ENCODE results near the gene KIAA1614.

KIAA1614 gene

DNA sequence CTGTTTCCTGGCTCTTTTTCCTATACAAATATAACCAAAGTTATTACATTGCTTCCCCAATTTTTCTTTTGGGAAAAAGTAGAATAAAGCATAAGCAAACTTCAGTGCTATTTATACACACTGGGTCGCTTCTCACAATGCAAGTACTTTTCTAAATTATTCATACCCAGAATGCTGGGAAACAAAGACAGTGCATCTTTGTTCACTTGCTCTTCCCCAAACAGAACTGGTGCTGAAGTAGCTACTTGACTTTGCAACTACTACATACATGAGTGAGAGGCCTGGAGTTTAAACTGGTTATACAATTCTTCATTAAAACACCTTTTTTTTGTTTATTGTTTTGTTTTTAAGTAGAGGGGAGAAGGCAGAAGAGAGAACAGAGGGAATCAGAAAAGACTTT lies 69.7 kb downstream of the KIAA1614 start:
- no peak for ATAC-seq
- TF ChIP-seq, protein P1, sequence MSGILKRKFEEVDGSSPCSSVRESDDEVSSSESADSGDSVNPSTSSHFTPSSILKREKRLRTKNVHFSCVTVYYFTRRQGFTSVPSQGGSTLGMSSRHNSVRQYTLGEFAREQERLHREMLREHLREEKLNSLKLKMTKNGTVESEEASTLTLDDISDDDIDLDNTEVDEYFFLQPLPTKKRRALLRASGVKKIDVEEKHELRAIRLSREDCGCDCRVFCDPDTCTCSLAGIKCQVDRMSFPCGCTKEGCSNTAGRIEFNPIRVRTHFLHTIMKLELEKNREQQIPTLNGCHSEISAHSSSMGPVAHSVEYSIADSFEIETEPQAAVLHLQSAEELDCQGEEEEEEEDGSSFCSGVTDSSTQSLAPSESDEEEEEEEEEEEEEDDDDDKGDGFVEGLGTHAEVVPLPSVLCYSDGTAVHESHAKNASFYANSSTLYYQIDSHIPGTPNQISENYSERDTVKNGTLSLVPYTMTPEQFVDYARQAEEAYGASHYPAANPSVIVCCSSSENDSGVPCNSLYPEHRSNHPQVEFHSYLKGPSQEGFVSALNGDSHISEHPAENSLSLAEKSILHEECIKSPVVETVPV (CRISPR knock-in tag; IDR thresholded peaks at IDR 0.05): no peak
- TF ChIP-seq ZFP3 (CRISPR knock-in tag; IDR thresholded peaks at IDR 0.05): no peak
- no peak for TF ChIP-seq GLIS3 (CRISPR knock-in tag; IDR thresholded peaks at IDR 0.05)
- TF ChIP-seq ZC3H10 (CRISPR knock-in tag; IDR thresholded peaks at IDR 0.05): no peak
- TF ChIP-seq ISL1 (CRISPR knock-in tag; IDR thresholded peaks at IDR 0.05): no peak
- TF ChIP-seq, protein P2, sequence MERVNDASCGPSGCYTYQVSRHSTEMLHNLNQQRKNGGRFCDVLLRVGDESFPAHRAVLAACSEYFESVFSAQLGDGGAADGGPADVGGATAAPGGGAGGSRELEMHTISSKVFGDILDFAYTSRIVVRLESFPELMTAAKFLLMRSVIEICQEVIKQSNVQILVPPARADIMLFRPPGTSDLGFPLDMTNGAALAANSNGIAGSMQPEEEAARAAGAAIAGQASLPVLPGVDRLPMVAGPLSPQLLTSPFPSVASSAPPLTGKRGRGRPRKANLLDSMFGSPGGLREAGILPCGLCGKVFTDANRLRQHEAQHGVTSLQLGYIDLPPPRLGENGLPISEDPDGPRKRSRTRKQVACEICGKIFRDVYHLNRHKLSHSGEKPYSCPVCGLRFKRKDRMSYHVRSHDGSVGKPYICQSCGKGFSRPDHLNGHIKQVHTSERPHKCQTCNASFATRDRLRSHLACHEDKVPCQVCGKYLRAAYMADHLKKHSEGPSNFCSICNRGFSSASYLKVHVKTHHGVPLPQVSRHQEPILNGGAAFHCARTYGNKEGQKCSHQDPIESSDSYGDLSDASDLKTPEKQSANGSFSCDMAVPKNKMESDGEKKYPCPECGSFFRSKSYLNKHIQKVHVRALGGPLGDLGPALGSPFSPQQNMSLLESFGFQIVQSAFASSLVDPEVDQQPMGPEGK (CRISPR knock-in tag; IDR thresholded peaks at IDR 0.05; ENCODE audit: borderline replicate concordance): no peak
- no peak for TF ChIP-seq SNAI2 (CRISPR knock-in tag; IDR thresholded peaks at IDR 0.05)
- TF ChIP-seq TCF4 (CRISPR knock-in tag; IDR thresholded peaks at IDR 0.05; ENCODE audit: borderline replicate concordance): no peak
- no peak for TF ChIP-seq ARNTL (CRISPR knock-in tag; IDR thresholded peaks at IDR 0.05; ENCODE audit: borderline replicate concordance, low read depth)
- no peak for TF ChIP-seq CSDC2 (CRISPR knock-in tag; IDR thresholded peaks at IDR 0.05)
- TF ChIP-seq ESRRG (CRISPR knock-in tag; IDR thresholded peaks at IDR 0.05): no peak
- TF ChIP-seq ZNF8 (CRISPR knock-in tag; IDR thresholded peaks at IDR 0.05): no peak
- TF ChIP-seq, protein P3, sequence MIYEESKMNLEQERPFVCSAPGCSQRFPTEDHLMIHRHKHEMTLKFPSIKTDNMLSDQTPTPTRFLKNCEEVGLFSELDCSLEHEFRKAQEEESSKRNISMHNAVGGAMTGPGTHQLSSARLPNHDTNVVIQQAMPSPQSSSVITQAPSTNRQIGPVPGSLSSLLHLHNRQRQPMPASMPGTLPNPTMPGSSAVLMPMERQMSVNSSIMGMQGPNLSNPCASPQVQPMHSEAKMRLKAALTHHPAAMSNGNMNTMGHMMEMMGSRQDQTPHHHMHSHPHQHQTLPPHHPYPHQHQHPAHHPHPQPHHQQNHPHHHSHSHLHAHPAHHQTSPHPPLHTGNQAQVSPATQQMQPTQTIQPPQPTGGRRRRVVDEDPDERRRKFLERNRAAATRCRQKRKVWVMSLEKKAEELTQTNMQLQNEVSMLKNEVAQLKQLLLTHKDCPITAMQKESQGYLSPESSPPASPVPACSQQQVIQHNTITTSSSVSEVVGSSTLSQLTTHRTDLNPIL (CRISPR knock-in tag; IDR thresholded peaks at IDR 0.05; ENCODE audit: low read depth): no peak
- no peak for TF ChIP-seq RARB (CRISPR knock-in tag; IDR thresholded peaks at IDR 0.05)
- no peak for TF ChIP-seq TOX (CRISPR knock-in tag; IDR thresholded peaks at IDR 0.05; ENCODE audit: borderline replicate concordance)

DNA sequence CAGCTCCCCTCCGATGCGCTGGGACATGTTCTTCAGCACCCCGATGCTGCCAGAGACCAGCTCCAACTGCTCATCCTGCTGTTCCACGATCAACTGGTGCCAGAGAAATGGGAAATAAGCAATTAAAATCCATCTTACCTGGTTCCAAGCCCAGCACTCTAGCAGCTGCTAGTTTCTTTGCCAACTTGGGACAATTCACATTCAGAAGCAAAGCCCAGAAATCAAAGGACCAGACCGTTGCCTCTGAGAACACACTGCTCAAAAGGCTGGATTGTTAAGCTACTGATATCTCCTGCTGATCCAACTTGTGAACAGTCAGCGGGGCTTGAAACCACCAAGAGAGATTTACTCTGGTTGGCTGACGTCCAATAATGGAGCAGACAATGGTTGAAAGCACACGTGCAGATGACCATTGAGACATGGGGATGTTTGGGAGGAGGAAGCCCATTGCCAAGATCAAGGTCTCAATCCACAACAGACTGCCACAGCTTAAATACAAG lies 75.6 kb downstream of the KIAA1614 start:
- TF ChIP-seq ZNF565 (CRISPR knock-in tag; conservative IDR thresholded peaks at IDR 0.05; ENCODE audit: low read depth) (no peak), BACH2 (CRISPR knock-in tag; IDR thresholded peaks at IDR 0.05; ENCODE audit: borderline replicate concordance) (no peak), TCF4 (CRISPR knock-in tag; IDR thresholded peaks at IDR 0.05; ENCODE audit: borderline replicate concordance) (no peak), ARNTL (CRISPR knock-in tag; IDR thresholded peaks at IDR 0.05; ENCODE audit: borderline replicate concordance, low read depth) (no peak), GLIS3 (CRISPR knock-in tag; IDR thresholded peaks at IDR 0.05) (no peak), ZFP30 (CRISPR knock-in tag; IDR thresholded peaks at IDR 0.05) (no peak), TOX (CRISPR knock-in tag; IDR thresholded peaks at IDR 0.05; ENCODE audit: borderline replicate concordance) (no peak), ZNF70 (CRISPR knock-in tag; IDR thresholded peaks at IDR 0.05) (no peak), PPARA (CRISPR knock-in tag; IDR thresholded peaks at IDR 0.05; ENCODE audit: borderline replicate concordance) (no peak)
- TF ChIP-seq, protein P1 (CRISPR knock-in tag; IDR thresholded peaks at IDR 0.05): no peak
- TF ChIP-seq, protein P2 (CRISPR knock-in tag; IDR thresholded peaks at IDR 0.05; ENCODE audit: borderline replicate concordance): no peak
- no peak for ATAC-seq

DNA sequence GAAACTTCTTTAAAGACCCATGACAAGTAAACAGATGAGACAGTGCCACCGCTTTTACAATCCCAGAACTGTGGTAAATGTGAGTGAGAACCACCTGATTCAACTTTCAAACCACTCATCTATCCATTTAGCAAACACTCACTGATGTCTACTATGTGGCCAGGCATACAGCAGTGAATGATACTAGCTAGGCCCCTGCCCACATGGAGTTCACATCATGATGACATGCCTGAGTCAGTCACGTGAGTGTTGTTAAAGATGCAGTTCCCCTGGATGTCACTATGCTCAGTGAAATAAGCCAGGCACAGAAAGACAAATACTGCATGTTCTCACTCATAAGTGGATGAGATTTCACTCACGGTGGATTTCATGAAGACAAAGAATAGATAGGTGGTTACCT lies 81.6 kb downstream of the KIAA1614 start:
- peak; percentile 30; the same call in 1 of the 3 replicates for ATAC-seq
- TF ChIP-seq TOX (CRISPR knock-in tag; IDR thresholded peaks at IDR 0.05; ENCODE audit: borderline replicate concordance): no peak
- TF ChIP-seq ARNTL (CRISPR knock-in tag; IDR thresholded peaks at IDR 0.05; ENCODE audit: borderline replicate concordance, low read depth): no peak
- TF ChIP-seq, protein P1 (CRISPR knock-in tag; IDR thresholded peaks at IDR 0.05): no peak
- TF ChIP-seq CSDC2 (CRISPR knock-in tag; IDR thresholded peaks at IDR 0.05): no peak
- TF ChIP-seq RARB (CRISPR knock-in tag; IDR thresholded peaks at IDR 0.05): no peak
- TF ChIP-seq, protein P4, sequence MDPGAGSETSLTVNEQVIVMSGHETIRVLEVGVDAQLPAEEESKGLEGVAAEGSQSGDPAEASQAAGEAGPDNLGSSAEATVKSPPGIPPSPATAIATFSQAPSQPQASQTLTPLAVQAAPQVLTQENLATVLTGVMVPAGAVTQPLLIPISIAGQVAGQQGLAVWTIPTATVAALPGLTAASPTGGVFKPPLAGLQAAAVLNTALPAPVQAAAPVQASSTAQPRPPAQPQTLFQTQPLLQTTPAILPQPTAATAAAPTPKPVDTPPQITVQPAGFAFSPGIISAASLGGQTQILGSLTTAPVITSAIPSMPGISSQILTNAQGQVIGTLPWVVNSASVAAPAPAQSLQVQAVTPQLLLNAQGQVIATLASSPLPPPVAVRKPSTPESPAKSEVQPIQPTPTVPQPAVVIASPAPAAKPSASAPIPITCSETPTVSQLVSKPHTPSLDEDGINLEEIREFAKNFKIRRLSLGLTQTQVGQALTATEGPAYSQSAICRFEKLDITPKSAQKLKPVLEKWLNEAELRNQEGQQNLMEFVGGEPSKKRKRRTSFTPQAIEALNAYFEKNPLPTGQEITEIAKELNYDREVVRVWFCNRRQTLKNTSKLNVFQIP (CRISPR knock-in tag; IDR thresholded peaks at IDR 0.05; ENCODE audit: borderline replicate concordance, low read depth): no peak
- TF ChIP-seq, protein P3 (CRISPR knock-in tag; IDR thresholded peaks at IDR 0.05; ENCODE audit: low read depth): no peak

Data from SK-N-SH treated with all-trans-retinoic acid at 6 μM for 48 hours (cell line).